ENCODE measurements around the gene ANKRD39. TPM values are rescaled to one million over a fixed set of nuclear protein-coding genes. Genes with fewer than 3 reads are reported as not detected.

The ANKRD39 gene
- total and polyA plus RNA-seq, 10 of the 15 experiments (the other 5 are each of a cell fraction or from before 2014, with no cell fraction given), result 7.4 to 36.2 (median 23.7) TPM

- TF ChIP-seq SREBF2 (IDR thresholded peaks at IDR 0.05; ENCODE audit: low read length), result no peak
- no peak for TF ChIP-seq TCF7 (IDR thresholded peaks at IDR 0.05; ENCODE audit: borderline replicate concordance)
- TF ChIP-seq, protein P1, sequence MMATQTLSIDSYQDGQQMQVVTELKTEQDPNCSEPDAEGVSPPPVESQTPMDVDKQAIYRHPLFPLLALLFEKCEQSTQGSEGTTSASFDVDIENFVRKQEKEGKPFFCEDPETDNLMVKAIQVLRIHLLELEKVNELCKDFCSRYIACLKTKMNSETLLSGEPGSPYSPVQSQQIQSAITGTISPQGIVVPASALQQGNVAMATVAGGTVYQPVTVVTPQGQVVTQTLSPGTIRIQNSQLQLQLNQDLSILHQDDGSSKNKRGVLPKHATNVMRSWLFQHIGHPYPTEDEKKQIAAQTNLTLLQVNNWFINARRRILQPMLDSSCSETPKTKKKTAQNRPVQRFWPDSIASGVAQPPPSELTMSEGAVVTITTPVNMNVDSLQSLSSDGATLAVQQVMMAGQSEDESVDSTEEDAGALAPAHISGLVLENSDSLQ (IDR thresholded peaks at IDR 0.05), result 0 out of 2 replicates have a peak, but pooled peaks have one; percentile 4
- peak; percentile 56 for TF ChIP-seq HDAC6 (IDR thresholded peaks at IDR 0.05; ENCODE audit: unreplicated experiment)
- TF ChIP-seq ATF2 (IDR thresholded peaks at IDR 0.05; ENCODE audit: low read length), result no peak
- TF ChIP-seq MTA2 (IDR thresholded peaks at IDR 0.05; ENCODE audit: low read depth), result no peak
- TF ChIP-seq CEBPZ (IDR thresholded peaks at IDR 0.05; ENCODE audit: low read depth, low read length), result no peak
- no peak for TF ChIP-seq NR2C1 (IDR thresholded peaks at IDR 0.05)
- TF ChIP-seq EP300 (IDR thresholded peaks at IDR 0.05; ENCODE audit: borderline replicate concordance in 1 of 2, control insufficient read depth in 1 of 2, low read depth in 2 of 2, low read length in 2 of 2), result no peak
- no peak for TF ChIP-seq SUZ12 (IDR thresholded peaks at IDR 0.05; ENCODE audit: unreplicated experiment)
- no peak for TF ChIP-seq YBX1 (IDR thresholded peaks at IDR 0.05)
- peak; percentile 92; the same call in 1 of the 2 replicates for TF ChIP-seq SMARCA5 (IDR thresholded peaks at IDR 0.05)
- TF ChIP-seq RUNX3 (IDR thresholded peaks at IDR 0.05; ENCODE audit: low read length), result peak; percentile 54
- no peak for TF ChIP-seq ZBED1 (IDR thresholded peaks at IDR 0.05; ENCODE audit: borderline replicate concordance)
- TF ChIP-seq, protein P2, sequence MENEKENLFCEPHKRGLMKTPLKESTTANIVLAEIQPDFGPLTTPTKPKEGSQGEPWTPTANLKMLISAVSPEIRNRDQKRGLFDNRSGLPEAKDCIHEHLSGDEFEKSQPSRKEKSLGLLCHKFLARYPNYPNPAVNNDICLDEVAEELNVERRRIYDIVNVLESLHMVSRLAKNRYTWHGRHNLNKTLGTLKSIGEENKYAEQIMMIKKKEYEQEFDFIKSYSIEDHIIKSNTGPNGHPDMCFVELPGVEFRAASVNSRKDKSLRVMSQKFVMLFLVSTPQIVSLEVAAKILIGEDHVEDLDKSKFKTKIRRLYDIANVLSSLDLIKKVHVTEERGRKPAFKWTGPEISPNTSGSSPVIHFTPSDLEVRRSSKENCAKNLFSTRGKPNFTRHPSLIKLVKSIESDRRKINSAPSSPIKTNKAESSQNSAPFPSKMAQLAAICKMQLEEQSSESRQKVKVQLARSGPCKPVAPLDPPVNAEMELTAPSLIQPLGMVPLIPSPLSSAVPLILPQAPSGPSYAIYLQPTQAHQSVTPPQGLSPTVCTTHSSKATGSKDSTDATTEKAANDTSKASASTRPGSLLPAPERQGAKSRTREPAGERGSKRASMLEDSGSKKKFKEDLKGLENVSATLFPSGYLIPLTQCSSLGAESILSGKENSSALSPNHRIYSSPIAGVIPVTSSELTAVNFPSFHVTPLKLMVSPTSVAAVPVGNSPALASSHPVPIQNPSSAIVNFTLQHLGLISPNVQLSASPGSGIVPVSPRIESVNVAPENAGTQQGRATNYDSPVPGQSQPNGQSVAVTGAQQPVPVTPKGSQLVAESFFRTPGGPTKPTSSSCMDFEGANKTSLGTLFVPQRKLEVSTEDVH (IDR thresholded peaks at IDR 0.05; ENCODE audit: low read depth, partially characterized antibody), result no peak
- 0 out of 2 replicates have a peak, but pooled peaks have one; percentile 4 for TF ChIP-seq NBN (IDR thresholded peaks at IDR 0.05)
- TF ChIP-seq HCFC1 (IDR thresholded peaks at IDR 0.05; ENCODE audit: low read length), result no peak
- no peak for TF ChIP-seq TCF12 (IDR thresholded peaks at IDR 0.05; ENCODE audit: low read depth, low read length)
- TF ChIP-seq FOXM1 (IDR thresholded peaks at IDR 0.05; ENCODE audit: low read depth, low read length), result no peak
- TF ChIP-seq ETV6 (conservative IDR thresholded peaks at IDR 0.05 in 1 of 2, IDR thresholded peaks at IDR 0.05 in 1 of 2; ENCODE audit: borderline replicate concordance in 1 of 2, low read depth in 1 of 2), result 0 out of 4 replicates have a peak, but pooled peaks of 1 of the 2 experiments have one; percentile 3
- TF ChIP-seq CBX3 (IDR thresholded peaks at IDR 0.05; ENCODE audit: borderline replicate concordance, low read depth), result no peak
- TF ChIP-seq FOXK2 (IDR thresholded peaks at IDR 0.05), result no peak
- TF ChIP-seq SREBF1 (IDR thresholded peaks at IDR 0.05; ENCODE audit: low read length), result no peak
- 0 out of 2 replicates have a peak, but pooled peaks have one; percentile 48 for TF ChIP-seq PML (IDR thresholded peaks at IDR 0.05; ENCODE audit: low read length)
Observed at GRCh38 chr2:96868555-96869280, 10.9 kb upstream of the ANKRD39 start (continued).

All from GM12878 (cell line).